ENCODE data around the gene DDIAS.
"Not testable (repeated sequence)": the region's sequence is repeated elsewhere in the genome, so short reads cannot be mapped to it uniquely, and the experiment has no call there.

DDIAS gene, protein sequence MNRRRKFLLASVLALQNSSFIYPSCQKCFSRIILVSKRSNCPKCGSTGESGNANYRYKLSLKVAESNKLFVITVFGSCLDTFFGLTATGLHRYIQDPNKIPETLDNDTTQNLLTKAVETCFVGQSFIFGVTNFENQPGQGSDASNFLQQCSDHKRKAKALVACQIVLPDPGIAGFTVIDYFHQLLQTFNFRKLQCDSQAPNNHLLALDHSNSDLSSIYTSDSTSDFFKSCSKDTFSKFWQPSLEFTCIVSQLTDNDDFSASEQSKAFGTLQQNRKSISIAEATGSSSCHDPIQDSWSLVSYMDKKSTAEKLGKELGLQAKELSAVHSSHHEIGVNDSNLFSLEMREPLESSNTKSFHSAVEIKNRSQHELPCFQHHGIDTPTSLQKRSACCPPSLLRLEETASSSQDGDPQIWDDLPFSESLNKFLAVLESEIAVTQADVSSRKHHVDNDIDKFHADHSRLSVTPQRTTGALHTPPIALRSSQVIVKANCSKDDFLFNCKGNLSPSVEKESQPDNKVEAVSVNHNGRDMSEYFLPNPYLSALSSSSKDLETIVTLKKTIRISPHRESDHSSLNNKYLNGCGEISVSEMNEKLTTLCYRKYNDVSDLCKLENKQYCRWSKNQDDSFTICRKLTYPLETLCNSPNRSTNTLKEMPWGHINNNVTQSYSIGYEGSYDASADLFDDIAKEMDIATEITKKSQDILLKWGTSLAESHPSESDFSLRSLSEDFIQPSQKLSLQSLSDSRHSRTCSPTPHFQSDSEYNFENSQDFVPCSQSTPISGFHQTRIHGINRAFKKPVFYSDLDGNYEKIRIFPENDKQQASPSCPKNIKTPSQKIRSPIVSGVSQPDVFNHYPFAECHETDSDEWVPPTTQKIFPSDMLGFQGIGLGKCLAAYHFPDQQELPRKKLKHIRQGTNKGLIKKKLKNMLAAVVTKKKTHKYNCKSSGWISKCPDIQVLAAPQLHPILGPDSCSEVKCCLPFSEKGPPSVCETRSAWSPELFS

DNA sequence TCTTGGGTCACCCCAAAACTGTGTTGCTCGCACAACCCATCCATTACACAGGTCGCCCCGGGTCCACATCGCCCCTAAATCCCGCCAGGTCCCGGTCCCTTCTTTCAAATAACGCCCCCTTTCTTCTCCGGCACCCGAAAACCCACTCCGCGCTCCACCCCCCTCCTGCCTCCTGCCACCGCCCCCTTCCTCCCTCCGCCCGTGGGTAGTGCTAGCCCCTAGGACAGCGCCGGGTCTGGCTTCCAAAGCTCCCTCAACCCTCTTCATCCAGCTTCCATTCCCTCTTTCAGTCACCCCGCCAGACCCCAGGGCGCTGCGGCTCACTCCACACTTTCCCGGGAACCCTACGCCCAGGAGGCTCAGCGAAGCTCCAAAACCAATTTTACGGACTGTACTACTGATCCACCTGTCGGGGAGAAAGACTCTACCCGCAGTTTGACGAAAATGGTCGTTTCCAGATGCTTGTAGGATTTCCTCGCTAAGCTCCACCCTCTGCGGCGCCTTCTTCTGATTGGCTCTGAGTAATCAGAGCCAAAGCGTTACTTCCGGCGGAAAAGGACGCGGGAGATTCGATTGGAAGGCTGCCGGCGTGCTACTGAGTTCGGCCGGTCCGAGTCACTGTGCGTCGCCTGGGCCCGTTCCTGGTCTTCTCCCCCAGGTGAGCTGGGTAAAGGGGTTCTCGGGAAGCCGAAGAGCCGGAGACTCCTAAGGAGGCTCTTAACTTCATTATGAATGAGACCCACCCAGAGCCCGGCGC is at the start of gene DDIAS:
DDIAS (plus strand) TSS at position 572 of the 757 bp plus-strand sequence. CDS start 13,003 bp downstream, outside the sequence.
- peak; percentile 88 to 94 for DNase-seq

DNA sequence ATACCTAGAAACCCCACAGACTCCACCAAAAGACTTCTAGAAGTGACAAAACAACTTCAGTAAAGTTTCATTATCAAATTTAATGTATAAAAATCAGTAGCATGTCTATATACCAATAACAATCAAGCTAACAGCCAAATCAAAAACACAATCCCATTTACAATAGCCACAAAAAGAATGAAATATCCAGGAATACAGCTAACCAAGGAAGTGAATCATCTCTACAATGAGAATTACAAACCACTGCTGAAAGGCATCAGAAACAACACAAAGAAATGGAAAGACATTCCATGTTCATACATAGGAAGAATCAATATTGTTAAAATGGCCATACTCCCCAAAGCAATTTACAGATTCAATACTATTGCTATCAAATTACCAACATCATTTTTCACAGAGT is 47.3 kb upstream of the DDIAS start:
- no peak for DNase-seq

DNA sequence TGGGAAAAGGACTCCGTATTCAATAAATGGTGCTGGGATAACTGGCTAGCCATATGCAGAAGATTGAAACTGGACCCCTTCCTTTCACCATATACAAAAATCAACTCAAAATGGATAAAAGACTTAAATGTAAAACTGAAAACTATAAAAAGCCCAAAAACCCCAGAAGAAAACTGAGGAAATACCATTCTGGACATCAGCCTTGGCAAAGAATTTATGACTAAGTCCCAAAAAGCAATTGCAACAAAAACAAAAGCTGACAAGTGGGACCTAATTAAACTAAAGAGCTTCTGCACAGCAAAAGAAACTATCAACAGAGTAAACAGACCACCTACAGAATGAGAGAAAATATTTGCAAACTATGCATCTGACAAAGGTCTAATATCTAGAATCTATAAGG is 46.6 kb upstream of the DDIAS start:
- DNase-seq, result not testable (repeated sequence)

DNA sequence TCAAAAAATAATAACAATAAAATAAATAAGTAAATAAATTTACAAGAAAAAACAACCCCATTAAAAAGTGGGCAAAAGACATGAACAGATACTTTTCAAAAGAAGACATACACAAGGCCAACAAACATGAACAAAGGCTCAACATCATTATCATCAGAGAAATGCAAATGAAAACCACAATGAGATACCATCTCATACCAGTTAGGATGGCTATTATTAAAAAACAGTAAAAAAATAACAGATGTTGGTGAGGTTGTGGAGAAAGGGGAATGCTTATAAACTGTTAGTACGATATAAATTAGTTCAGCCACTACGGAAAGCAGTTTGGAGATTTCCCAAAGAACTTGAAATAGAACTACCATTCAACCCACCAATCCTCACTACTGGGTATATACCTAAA is 45.9 kb upstream of the DDIAS start:
- no peak for DNase-seq

DNA sequence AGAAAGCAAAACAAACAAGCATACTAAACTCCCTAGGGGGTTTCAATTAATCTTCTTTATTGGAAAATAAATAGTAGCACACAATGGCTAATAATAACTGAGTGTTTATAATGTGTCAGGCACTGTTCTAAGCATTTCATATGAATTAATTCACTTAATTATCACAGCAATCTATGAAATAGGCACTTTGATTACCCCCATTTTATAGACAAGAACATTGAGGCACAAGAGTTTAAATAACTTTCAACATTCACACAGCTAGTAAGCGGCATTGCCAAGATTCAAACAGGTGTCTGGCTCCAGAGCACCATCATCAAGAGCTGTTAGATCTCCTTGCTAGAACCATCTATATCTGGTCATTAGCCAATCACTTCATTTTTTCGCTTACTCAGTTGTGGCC is 44.4 kb upstream of the DDIAS start:
- DNase-seq, result no peak

DNA sequence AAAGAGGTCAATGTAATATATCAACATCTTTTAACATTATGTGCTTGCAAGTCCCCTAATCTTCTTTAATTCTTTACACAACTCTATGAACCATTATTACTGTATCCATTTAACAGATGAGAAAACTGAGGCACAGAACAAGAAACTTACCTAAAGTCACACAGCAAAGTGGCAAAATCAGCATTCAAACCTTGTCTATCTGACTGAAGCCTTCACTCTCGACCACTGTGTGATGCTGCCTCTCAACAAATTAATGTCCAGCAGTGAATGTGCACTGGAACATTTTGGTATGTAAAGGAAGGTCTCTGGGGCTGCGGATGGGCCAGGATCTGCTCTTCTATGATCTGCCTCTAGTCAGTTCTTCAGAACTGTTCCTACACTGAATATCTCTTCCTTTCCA is 43.4 kb upstream of the DDIAS start:
- DNase-seq, result no peak

DNA sequence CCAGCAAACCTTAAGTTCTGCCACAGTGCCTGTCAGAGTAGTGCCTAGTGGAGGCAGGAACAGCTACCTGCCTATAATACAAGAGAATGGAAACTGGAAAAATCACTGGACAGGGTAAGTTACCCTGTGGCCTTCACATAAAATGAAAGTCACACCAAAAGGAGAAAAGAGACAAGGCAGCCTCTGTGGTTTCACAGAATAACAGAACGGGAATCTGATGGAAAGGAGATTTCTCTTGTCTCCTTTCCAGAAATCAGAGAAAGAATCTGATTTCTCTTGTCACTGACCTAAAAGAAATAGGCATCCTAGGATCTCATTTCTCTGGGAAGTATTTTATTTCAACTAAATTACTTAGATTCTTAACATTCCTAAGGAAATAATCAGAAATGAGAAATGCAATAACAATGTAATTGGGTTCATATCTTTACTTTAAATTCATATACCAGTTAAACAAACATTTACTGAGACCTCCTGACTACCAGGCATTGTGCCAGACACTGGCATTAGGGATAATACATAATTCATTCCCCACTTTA is 42.9 kb upstream of the DDIAS start:
- peak; percentile 10 to 38 for DNase-seq

DNA sequence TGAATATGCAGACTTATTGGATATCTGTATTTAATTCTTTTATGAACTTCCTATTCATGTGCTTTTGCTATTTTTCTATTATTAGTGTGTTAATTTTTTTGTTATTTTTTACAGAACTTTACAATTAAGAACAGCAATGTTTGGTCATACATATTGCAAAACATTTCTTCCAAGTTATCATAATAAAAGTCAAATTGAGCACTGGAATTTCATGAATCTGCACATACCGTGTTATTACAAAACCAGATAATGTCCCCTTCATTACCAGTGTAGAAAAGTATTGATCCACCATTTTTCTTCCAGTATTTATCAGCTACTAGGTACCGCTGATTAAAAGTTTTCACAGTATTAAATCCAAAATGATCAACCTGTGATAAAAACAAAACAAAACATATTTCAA is 41.8 kb upstream of the DDIAS start:
- no peak for DNase-seq

DNA sequence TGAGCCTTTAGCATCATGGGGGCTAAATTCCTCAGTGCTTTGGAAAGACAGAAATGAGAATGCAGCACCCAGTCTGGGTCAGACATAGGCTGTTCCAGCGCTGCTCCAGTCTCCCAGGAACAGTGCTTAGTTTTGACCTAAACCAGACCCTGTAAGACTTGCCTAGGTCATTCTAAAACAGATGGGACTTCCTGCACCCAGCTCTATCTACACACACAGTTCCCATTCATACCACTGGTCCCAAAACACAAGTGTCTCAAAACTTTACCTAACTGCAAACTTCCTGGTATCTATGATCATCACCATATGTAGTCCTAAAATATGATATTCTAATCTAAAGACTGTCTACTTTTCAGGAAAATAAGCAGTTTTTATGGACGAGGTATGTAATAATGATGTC is 39.2 kb upstream of the DDIAS start:
- DNase-seq, result no peak

DNA sequence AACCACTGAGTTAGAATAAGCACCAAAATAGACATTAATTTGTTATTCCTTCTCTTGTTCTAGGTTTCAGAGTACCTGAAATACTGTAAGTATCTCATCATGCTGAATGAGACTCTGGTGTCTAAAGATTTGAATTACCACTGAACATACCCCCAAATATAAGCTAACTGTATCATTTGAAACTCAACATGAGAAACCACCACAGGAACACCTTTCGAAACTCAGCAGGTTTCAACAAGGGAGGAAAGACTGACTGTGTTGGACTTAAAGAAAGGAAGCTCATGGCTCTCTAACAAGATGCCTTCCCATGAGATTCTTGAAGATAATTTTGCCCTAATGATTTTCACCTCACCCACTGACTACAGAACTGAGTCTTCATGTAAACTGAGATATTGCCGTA is 38.3 kb upstream of the DDIAS start:
- no peak for DNase-seq

DNA sequence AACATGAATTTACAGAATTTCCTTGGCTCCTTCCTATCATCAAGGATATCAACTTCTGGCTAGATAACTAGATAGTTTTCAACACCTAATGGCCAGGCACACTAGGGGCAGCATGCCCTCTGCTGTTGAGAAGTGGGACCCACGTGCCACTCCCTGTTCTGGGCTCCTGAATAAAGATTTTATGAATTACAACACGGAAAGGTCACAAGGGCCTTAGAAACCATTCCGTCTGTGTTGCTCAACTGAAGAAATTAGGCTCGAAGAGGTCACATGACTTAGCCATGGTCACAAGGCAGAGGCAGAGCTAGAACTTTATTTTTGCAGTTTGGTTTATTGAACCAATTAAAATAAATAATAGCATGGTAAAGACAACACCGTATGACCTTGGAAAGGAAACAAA is 37.3 kb upstream of the DDIAS start:
- DNase-seq, result peak; percentile 63 to 72

DNA sequence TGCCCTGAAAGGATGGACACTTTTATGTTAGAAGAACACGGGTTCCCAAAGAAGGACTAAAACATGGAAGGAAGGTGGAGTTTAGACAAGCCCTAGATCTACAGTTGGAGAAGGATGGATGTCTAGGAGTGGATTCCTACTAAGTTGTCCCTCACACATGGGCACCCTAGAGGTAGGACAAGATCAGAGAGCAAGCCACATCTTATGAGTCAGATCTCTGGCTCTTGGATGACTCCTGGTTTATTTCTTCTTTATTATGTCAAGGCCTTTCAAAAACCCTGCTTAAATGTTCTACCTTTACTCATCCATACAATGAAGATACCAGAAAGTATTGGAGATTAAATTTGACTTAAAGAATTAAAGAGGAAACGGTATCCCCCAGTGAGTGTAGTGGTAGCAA is 35.7 kb upstream of the DDIAS start:
- no peak for DNase-seq

DNA sequence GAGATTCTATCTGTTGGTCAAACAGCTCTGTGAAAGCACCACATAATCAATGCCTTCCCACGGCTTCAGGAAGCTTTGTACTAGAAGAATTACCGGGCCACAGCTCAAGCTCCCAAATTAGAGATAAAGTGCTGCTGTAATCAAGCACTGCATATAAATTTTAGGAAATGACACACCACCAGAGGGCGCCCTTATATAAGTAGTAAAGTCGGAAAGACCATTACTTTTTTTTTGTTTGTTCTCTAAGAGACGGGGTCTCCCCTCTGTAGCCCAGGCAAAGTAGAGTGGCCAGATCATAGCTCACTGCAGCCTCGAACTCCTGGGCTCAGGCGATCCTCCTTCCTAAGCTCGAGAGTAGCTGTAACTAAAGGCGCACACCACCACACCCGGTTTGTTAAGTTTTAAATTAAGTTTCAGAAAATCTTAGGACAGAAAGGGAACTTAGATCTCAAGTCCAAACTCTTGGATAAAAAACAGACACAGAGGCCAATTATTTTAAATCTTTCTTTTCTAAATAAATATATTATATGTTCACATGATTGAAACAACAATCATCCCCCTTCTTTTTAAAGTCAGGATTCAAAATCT is 33.9 kb upstream of the DDIAS start:
- peak; percentile 49 to 87 for DNase-seq

DNA sequence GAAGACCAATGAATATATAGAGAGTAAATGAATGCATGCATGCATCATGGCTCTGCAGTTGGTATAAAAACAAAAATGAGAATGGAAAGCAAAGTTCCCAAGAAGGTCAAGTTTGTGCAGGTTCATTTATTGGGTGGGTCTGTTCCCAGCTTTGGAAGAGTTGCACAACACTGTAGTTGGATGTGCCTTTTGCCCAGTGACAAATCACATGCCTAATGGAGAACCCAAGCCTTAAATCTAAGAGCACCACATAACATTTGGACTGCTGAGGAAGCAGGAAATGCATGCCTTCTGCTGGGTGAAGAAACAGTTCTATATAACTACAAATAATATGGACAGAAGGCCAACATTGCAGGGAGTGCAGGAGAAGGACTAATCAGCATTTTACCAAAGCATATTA is 31.9 kb upstream of the DDIAS start:
- no peak for DNase-seq

DNA sequence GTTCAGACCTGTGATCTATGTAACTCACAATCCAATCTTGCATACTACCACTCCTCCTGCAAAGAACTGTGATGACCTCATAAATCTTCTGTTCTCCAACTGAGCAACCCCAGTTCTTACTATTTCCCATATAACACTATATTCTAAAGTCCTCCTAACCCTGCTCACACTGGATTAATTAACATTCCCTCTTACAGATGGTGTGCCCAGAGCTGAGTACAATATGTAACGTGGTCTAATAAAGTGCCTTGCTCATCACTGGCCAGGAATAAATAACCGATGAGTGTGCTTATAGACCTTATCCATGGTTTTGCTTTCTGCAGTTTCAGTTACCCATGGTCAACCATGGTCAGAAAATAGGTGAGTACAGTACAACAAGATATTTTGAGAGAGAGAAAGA is 29.9 kb upstream of the DDIAS start:
- no peak for DNase-seq

DNA sequence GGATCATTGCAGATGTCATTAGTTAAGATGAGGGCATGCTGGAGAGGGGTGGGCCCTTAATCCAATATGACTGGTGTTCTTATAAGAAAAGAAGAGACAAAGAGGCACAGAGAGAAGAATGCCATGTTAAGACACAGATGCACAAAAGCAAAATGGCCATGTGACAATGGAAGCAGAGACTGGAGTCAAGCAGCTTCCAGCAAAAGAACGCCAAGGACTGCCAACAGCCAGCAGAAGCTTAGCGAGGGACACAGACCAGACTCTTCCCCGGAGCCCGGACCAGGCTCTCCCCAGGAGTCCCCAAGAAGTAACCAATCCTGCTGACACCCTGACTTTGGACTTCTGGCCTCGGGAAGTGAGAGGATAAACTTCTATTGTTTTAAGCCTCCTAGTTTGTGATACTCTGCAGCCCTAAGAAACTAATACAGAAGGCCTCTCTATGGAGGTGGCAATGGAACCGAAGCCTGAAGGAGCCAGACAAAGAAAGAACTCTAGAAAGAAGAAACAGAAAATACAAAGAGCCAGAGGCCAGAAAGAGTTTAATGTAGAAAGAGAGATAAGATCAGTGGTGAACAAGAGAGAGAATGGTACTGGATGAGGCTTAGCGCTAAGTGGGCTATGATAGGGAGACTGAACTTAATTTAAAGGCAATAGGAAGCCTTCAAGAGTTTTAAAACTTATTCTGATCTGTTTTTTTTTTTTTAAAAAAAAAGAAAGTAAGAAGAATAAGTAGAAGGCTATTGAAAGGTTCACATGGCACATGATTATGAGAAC is 29.0 kb upstream of the DDIAS start:
- no peak for DNase-seq

DNA sequence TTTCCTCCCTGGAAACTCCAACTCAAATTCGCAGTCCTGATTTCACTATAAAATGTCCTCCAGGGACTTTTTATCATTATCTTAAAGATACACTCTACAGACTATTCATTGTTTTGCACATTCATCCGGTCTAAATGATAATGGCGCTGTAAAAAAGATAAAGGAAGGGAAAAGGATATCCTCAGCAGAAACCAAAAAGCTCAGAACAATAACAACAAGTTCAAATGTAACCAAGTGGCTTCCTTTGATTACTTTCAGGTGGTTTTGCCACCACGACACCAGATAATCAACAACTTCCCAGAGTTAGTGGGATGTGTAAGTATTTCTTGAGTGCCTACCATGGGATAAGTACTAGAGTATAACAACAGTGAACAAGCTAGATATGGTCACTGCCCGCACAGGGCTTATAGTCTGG is 27.6 kb upstream of the DDIAS start:
- DNase-seq, result no peak

DNA sequence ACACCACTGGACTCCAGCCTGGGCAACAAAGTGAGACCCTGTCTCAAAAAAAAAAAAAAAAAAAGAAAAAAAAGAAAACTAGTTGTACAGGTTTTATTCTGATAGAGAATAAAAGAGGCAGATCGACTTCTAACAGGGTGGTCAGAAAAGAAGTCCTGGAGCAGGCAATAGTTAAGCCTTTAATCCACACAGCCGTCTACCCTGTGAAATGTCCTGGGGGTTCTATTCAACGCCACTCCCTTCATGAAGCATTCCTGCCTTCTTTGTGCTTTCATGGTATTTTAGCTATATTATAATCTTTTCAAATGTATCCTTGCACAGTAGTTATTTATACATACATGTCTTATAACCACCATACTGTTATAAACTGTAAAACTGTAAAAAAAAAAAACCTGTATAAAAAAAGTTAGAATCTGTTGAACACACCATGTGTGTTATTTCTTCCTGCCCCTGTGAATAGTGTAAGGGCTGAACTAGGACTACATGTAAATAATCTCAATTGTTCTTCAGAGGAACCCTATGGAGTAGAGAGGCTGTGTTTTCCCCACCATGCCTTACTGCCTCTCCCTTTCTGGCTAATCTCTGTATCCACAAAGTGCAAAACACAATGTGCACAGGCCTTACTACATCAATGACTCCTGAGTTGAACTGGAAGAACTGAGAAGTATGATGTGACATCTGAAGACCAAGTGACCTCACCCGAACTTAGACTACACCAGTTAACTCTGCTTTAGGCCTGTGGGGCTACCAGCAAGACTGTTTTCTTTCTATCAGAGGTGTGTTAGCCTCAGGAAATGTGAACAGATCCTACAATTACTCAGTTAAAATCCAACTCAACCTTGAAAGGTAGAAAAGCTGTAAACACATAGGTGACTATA is 26.7 kb upstream of the DDIAS start:
- DNase-seq, result no peak

DNA sequence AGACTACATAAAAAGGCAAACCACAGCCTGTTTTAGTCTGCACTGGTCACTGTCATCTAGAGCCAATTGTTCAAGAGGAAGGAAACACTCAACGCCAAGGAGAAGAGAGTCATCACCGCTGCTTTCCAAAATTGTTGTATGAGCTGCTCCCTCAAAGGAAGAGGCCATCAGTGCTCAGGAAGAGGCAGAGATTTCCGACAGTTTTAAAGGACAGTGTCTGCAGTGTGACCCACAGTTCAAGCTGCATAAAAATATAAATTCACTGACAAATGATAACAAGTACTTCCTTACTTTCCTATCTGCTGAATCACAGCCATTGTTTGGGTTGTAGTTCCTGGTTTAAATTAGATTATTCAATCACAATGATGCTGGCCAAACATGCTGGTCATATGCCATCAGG is 17.7 kb upstream of the DDIAS start:
- no peak for DNase-seq
